HG03521 (cell line): ENCODE results near the gene OR2K2.
"Not testable (repeated sequence)": the region's sequence is repeated elsewhere in the genome, so short reads cannot be mapped to it uniquely, and the experiment has no call there.

Experiments used
- ATAC-seq: cut with Tn5 transposase; IDR thresholded peaks from one replicate; pipeline ENCODE4 v1.9.1; 2021; ENCODE audit warnings: mild to moderate bottlenecking, moderate library complexity; ENCODE audit not compliant: unreplicated experiment

OR2K2 gene

GRCh38 chr9:111298111-111298510, 31.9 kb downstream of the OR2K2 start:
- no peak for ATAC-seq

DNA sequence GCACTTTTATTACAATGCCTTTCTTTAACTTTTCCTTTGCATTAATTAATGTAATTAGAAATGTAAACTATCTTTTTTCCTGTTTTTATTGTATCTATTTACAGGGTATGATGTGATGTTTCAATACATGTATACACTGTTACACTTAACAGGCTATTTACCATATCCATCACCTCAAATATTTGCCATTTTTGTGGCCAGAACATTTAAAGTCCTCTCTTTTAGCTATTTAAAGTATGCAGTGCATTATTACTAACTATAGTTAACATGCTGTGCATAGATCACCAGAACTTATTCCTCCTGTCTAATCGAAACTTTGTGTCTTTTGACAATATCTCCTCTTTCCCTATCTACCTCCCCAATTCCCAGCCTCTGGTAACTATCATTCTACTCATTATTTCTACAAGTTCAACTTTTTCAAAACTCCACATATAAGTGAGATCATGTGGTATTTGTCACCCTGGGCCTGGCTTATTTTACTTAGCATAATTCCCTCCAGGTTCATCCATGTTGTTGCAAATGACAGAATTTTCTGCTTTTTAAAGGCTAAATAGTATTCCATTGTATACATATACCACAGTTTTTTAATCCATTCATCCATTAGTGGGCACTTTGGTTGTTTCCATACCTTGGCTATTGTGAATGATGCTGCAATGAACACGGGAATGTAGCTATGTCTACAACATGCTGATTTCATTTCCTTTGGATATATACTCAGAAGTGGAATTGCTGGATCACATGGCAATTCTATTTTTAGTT, 32.8 kb downstream of the OR2K2 start:
- ATAC-seq: no peak

GRCh38 chr9:111294691-111295451, 35.2 kb downstream of the OR2K2 start:
- no peak for ATAC-seq

GRCh38 chr9:111287127-111287526, 42.9 kb downstream of the OR2K2 start:
- ATAC-seq: no peak

DNA sequence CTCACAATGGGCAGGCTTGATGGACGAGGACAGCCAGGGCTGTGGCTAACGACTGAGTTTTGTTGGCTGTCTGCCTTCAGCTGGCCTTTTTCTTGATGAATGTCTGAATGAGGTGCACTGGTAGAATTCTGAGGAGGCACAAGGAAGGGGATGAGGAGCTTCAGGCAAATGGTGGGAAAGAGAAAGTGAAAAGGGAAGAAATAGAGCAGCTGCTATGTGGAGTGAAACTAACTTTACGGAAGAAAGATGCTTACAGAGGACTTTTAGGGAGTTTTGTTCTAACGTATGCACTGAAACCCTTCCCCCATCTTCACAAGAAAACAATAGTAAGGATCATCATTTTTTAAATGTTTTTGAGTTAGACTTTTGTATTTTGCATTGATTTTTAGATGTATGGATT, 45.3 kb downstream of the OR2K2 start:
- no peak for ATAC-seq

DNA sequence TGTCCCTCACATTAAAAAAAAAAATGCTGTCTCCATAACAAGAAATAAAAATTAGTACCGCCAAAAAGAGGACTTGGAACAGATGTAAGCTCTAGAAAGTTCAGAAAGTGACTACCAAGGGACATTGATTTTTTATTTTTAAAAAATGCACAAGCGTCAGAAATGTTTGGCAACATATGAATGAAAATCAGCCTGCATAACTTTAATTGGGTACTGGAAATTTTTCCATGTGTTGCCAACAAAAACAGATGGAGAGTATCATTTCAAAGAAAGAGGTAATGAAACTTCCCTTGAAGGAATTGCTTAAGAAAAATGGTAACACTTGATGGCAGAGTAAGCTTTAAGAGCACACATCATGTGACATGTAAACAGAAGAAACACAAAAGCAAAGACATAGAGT, 47.2 kb downstream of the OR2K2 start:
- ATAC-seq: no peak

DNA sequence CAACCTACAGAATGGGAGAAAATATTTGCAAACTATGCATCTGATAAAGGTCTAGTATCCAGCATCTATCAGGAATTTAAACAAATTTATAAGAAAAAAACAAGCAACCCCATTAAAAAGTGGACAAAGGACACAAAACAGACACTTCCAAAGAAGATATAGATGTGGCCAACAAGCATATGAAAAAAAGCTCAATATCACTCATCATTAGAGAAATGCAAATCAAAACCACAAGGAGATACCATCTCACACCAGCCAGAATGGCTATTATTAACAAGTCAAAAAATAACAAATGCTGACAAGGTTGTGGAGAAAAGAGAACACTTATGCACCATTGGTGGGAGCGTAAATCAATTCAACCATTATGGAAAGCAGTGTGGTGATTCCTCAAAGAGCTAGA, 49.2 kb downstream of the OR2K2 start:
- not testable (repeated sequence) for ATAC-seq
